HEK293 (cell line): ENCODE measurements around the gene FNDC8.

Experiments used
- BCL6B ChIP-seq: fragments of 450-650 bp; formaldehyde crosslinking; IDR thresholded peaks from 2 replicates; pipeline ENCODE4 v1.5.1; 2017; ENCODE audit warnings: missing biosample characterization, missing genetic modification characterization
- MZF1 ChIP-seq: fragments of 450-650 bp; formaldehyde crosslinking; IDR thresholded peaks from 2 replicates; pipeline ENCODE4 v1.5.1; 2017; ENCODE audit warnings: missing biosample characterization, missing genetic modification characterization, borderline replicate concordance
- PBX3 ChIP-seq: sonication (generic); formaldehyde crosslinking; IDR thresholded peaks from 2 replicates; pipeline ENCODE4 v1.8.1; 2022; ENCODE audit warnings: mild to moderate bottlenecking, moderate library complexity, missing genetic modification reagents
- REST ChIP-seq: fragments of 450-650 bp; formaldehyde crosslinking; IDR thresholded peaks from 2 replicates; pipeline ENCODE4 v1.5.1; 2016; ENCODE audit warnings: missing biosample characterization, missing genetic modification characterization
- TSHZ1 ChIP-seq: fragments of 450-650 bp; formaldehyde crosslinking; IDR thresholded peaks from 2 replicates; pipeline ENCODE4 v1.5.1; 2016; ENCODE audit warnings: missing biosample characterization, missing genetic modification characterization, borderline replicate concordance
- ZIC2 ChIP-seq: fragments of 450-650 bp; formaldehyde crosslinking; IDR thresholded peaks from 2 replicates; pipeline ENCODE4 v1.5.1; 2016; ENCODE audit warnings: missing biosample characterization, missing genetic modification characterization
- ZNF133 ChIP-seq: fragments of 450-650 bp; formaldehyde crosslinking; IDR thresholded peaks from 2 replicates; pipeline ENCODE4 v1.5.1; 2016; ENCODE audit warnings: missing biosample characterization, missing genetic modification characterization
- ZNF184 ChIP-seq: fragments of 450-650 bp; IDR thresholded peaks from 2 replicates; pipeline ENCODE4 v1.5.1; 2018; ENCODE audit warnings: missing biosample characterization, mild to moderate bottlenecking, missing genetic modification characterization
- ZNF394 ChIP-seq: fragments of 450-650 bp; formaldehyde crosslinking; IDR thresholded peaks from 2 replicates; pipeline ENCODE4 v1.5.1; 2016; ENCODE audit warnings: missing biosample characterization, missing genetic modification characterization, mild to moderate bottlenecking, moderate library complexity, borderline replicate concordance
- ZNF449 ChIP-seq: fragments of 450-650 bp; formaldehyde crosslinking; IDR thresholded peaks from 2 replicates; pipeline ENCODE4 v1.5.1; 2017; ENCODE audit warnings: missing biosample characterization, mild to moderate bottlenecking, missing genetic modification characterization, moderate library complexity
- ZNF501 ChIP-seq: fragments of 450-650 bp; formaldehyde crosslinking; IDR thresholded peaks from 2 replicates; pipeline ENCODE4 v1.5.1; 2016; ENCODE audit warnings: missing biosample characterization, missing genetic modification characterization
- ZSCAN23 ChIP-seq: fragments of 450-650 bp; formaldehyde crosslinking; IDR thresholded peaks from 2 replicates; pipeline ENCODE4 v1.5.1; 2016; ENCODE audit warnings: missing biosample characterization, missing genetic modification characterization

Gene FNDC8

GRCh38 chr17:35119370-35120165 lies 1.8 kb upstream of the FNDC8 start, which contains the start of gene RAD51D (continued):
- TF ChIP-seq ZNF133 (tag by site-specific recombination) (no peak), ZNF501 (tag by site-specific recombination) (0 out of 2 replicates have a peak, but pooled peaks have one; percentile 35), TSHZ1 (0 out of 2 replicates have a peak, but pooled peaks have one; percentile 15), ZNF449 (tag by site-specific recombination) (0 out of 2 replicates have a peak, but pooled peaks have one; percentile 2), ZIC2 (tag by site-specific recombination) (peak; percentile 95), ZNF184 (no peak), REST (0 out of 2 replicates have a peak, but pooled peaks have one; percentile 18), BCL6B (tag by site-specific recombination) (peak; percentile 74), MZF1 (no peak), ZSCAN23 (tag by site-specific recombination) (no peak), PBX3 (CRISPR knock-in tag) (peak; percentile 86; the same call in 1 of the 2 replicates), ZNF394 (tag by site-specific recombination) (peak; percentile 29; the same call in 1 of the 2 replicates)
- TF ChIP-seq, all 188 proteins: peak for 54
